Fibroblast of villous mesenchyme (primary cell): ENCODE measurements around the gene SIGLEC11. TPM values are rescaled to one million over a fixed set of nuclear protein-coding genes. Genes with fewer than 3 reads are reported as not detected.

Experiments used
- DNase-seq: peaks from one replicate; pipeline ENCODE4 v3.0.0-alpha.2; 2010; ENCODE audit warnings: low read depth
- H3K4me3 ChIP-seq: 2 replicates; pipeline ENCODE4 v1.5.1; 2011; ENCODE audit warnings: low read depth, mild to moderate bottlenecking, low read length
- CTCF ChIP-seq: IDR thresholded peaks from 2 replicates; pipeline ENCODE4 v1.5.1; 2012; ENCODE audit warnings: low read depth, mild to moderate bottlenecking, low read length; ENCODE audit not compliant: insufficient read depth
- total RNA-seq: library from RNA; depleted of rRNA; stranded (reverse); fragments of >200 nt; gene quantifications from 2 replicates; pipeline ENCODE4 v1.2.3, GENCODE V29; 2012

The SIGLEC11 gene
- total RNA-seq, 1 donor = not detected

- no peak for DNase-seq
- no peak for TF ChIP-seq CTCF
- H3K4me3 ChIP-seq = no peak overlapping the region
Measured at GRCh38 chr19:50002386-50002960, 41.5 kb upstream of the SIGLEC11 start.

GRCh38 chr19:50001775-50002174 is 40.8 kb upstream of the SIGLEC11 start:
- H3K4me3 ChIP-seq = no peak overlapping the region
- no peak for TF ChIP-seq CTCF
- no peak for DNase-seq

GRCh38 chr19:50000841-50001557 is 40.0 kb upstream of the SIGLEC11 start:
- DNase-seq = no peak
- TF ChIP-seq CTCF = no peak
- H3K4me3 ChIP-seq = no peak overlapping the region

GRCh38 chr19:50000038-50000840 is 39.3 kb upstream of the SIGLEC11 start:
- no peak overlapping the region for H3K4me3 ChIP-seq
- no peak for DNase-seq
- no peak for TF ChIP-seq CTCF

GRCh38 chr19:49999371-50000010 is 38.5 kb upstream of the SIGLEC11 start:
- no peak overlapping the region for H3K4me3 ChIP-seq
- no peak for TF ChIP-seq CTCF
- no peak for DNase-seq

- TF ChIP-seq CTCF = no peak
- DNase-seq = peak; percentile 23
Measured at GRCh38 chr19:49997709-49998108, 36.7 kb upstream of the SIGLEC11 start.

More at GRCh38 chr19:49997709-49998108, 36.7 kb upstream of the SIGLEC11 start:
- no peak overlapping the region for H3K4me3 ChIP-seq
